ENCODE data around the gene RBBP5. TPM values are rescaled to one million over a fixed set of nuclear protein-coding genes. Genes with fewer than 3 reads are reported as not detected.

The RBBP5 gene
- total RNA-seq, 1 donor from 2014 or later: 20.6 TPM

DNA sequence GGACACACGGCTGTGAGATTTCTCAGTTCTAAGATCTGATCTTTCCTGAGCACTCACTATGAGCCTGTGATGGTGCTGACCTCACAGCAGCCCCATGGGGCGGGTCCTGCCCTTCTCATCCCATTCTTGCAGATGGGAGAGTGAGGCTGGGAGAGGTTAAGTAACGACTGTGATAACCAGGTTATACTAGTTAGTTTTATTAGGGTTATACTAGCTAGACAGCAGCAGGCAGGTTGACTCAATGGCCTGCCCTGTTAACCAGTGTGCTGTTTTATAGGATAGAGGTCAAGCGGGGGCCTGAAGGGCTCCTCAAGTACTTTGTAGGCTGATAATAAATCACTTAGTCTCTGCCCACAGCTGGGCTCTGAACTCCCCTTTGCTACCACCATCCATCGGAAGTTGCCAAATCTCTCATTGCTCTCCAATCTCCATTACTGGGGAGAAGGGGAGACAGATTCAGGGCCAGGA, 74.0 kb downstream of the RBBP5 start:
- TF ChIP-seq, protein P1, sequence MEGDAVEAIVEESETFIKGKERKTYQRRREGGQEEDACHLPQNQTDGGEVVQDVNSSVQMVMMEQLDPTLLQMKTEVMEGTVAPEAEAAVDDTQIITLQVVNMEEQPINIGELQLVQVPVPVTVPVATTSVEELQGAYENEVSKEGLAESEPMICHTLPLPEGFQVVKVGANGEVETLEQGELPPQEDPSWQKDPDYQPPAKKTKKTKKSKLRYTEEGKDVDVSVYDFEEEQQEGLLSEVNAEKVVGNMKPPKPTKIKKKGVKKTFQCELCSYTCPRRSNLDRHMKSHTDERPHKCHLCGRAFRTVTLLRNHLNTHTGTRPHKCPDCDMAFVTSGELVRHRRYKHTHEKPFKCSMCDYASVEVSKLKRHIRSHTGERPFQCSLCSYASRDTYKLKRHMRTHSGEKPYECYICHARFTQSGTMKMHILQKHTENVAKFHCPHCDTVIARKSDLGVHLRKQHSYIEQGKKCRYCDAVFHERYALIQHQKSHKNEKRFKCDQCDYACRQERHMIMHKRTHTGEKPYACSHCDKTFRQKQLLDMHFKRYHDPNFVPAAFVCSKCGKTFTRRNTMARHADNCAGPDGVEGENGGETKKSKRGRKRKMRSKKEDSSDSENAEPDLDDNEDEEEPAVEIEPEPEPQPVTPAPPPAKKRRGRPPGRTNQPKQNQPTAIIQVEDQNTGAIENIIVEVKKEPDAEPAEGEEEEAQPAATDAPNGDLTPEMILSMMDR (IDR thresholded peaks at IDR 0.05; ENCODE audit: partially characterized antibody, unreplicated experiment): no peak
- peaks cover 15% of the 10 kb centered on the region for H3K27me3 Mint-ChIP-seq (ENCODE audit: unreplicated experiment)

GRCh38 chr1:205046870-205047269, 74.9 kb downstream of the RBBP5 start:
- TF ChIP-seq, protein P1 (IDR thresholded peaks at IDR 0.05; ENCODE audit: partially characterized antibody, unreplicated experiment): no peak
- Mint-ChIP-seq H3K4me1 (ENCODE audit: low read depth, unreplicated experiment) (peaks cover 51% of the 10 kb centered on the region), H3K9me3 (ENCODE audit: unreplicated experiment) (peaks cover 6% of the 10 kb centered on the region), H3K27me3 (ENCODE audit: unreplicated experiment) (peaks cover 20% of the 10 kb centered on the region), H3K27ac (ENCODE audit: unreplicated experiment) (no peak overlapping the region), H3K36me3 (ENCODE audit: unreplicated experiment) (no peaks in the 10 kb centered on the region), H3K4me3 (ENCODE audit: unreplicated experiment) (peak overlapping the region; percentile 89)
- no peak for DNase-seq

More for the DNA sequence above, 74.0 kb downstream of the RBBP5 start:
- no peak overlapping the region for H3K27ac Mint-ChIP-seq (ENCODE audit: unreplicated experiment)
- no peak for DNase-seq
- H3K9me3 Mint-ChIP-seq (ENCODE audit: unreplicated experiment): peaks cover 6% of the 10 kb centered on the region
- H3K4me1 Mint-ChIP-seq (ENCODE audit: low read depth, unreplicated experiment): peaks cover 49% of the 10 kb centered on the region
- H3K4me3 Mint-ChIP-seq (ENCODE audit: unreplicated experiment): peak overlapping the region; percentile 11
- H3K36me3 Mint-ChIP-seq (ENCODE audit: unreplicated experiment): no peaks in the 10 kb centered on the region

DNA sequence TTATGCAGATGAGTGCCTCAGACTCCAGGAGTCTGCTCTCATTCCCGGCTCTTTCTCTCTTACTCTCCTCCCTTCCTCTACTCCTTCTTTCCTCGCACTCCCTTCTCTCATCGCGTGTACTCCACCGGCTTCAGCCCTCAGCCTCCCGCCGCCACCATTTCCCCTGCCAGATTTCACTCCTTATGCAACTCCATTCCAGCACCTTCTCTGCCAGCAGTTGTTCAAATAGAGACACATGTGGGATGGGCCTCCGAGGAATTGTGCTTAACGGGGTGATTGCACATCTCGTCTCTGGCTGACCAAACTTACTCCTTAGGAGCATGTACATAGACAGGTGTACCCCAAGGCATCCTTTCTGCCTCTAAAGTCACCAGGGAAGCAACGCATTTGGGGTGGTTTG, 76.6 kb downstream of the RBBP5 start:
- no peaks in the 10 kb centered on the region for H3K36me3 Mint-ChIP-seq (ENCODE audit: unreplicated experiment)
- no peak overlapping the region for H3K27ac Mint-ChIP-seq (ENCODE audit: unreplicated experiment)
- no peak for DNase-seq
- TF ChIP-seq, protein P1 (IDR thresholded peaks at IDR 0.05; ENCODE audit: partially characterized antibody, unreplicated experiment): no peak
- peak overlapping the region; percentile 89 for H3K4me3 Mint-ChIP-seq (ENCODE audit: unreplicated experiment)
- H3K4me1 Mint-ChIP-seq (ENCODE audit: low read depth, unreplicated experiment): peaks cover 55% of the 10 kb centered on the region
- H3K9me3 Mint-ChIP-seq (ENCODE audit: unreplicated experiment): peaks cover 7% of the 10 kb centered on the region
- H3K27me3 Mint-ChIP-seq (ENCODE audit: unreplicated experiment): peaks cover 29% of the 10 kb centered on the region

DNA sequence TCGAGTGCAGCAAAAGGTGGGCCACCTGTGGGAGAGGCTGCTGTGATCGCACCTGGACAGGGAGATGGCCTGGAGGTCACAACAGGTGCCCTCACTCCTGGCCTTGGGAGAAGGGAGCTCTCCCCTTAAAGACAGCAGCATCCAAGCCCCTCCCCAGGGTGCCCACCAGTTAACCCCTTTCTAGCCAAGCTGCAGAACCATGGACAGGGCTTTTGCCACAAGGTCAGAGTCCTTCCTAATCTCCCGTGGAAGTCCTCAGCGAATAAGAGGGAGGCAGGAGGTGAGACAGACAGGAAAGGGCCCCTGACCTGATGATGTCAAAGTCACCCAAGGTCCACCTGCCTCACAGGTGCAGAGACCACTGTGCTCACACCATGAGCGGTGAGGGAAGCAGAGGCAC, 77.0 kb downstream of the RBBP5 start:
- no peak overlapping the region for H3K27ac Mint-ChIP-seq (ENCODE audit: unreplicated experiment)
- peaks cover 7% of the 10 kb centered on the region for H3K9me3 Mint-ChIP-seq (ENCODE audit: unreplicated experiment)
- TF ChIP-seq, protein P1 (IDR thresholded peaks at IDR 0.05; ENCODE audit: partially characterized antibody, unreplicated experiment): no peak
- peak overlapping the region; percentile 89 for H3K4me3 Mint-ChIP-seq (ENCODE audit: unreplicated experiment)
- peaks cover 56% of the 10 kb centered on the region for H3K4me1 Mint-ChIP-seq (ENCODE audit: low read depth, unreplicated experiment)
- DNase-seq: no peak
- no peaks in the 10 kb centered on the region for H3K36me3 Mint-ChIP-seq (ENCODE audit: unreplicated experiment)
- peaks cover 27% of the 10 kb centered on the region for H3K27me3 Mint-ChIP-seq (ENCODE audit: unreplicated experiment)

DNA sequence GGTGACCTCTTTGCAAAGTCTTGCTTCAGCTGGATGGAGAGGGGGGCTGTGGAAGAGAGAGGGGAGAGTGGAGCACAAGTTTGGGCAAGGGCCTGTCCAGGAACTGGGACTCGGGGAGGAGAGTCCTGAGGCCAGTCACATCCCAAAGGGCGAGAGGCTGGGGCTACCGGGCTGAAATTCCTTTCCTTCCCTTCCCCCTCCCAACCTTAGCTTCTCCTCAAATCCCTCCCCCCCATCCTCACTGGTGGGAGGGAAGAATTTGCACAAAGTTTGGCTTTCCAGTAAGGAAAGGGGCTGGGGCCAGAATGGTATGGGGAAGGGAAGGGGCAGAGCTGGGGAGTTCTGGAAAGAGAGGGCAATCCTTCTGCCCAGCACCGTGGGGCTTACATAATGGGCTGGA, 77.9 kb downstream of the RBBP5 start:
- Mint-ChIP-seq H3K9me3 (ENCODE audit: unreplicated experiment) (peaks cover 4% of the 10 kb centered on the region), H3K4me3 (ENCODE audit: unreplicated experiment) (peak overlapping the region; percentile 89), H3K27me3 (ENCODE audit: unreplicated experiment) (peaks cover 26% of the 10 kb centered on the region), H3K36me3 (ENCODE audit: unreplicated experiment) (no peaks in the 10 kb centered on the region), H3K27ac (ENCODE audit: unreplicated experiment) (no peak overlapping the region), H3K4me1 (ENCODE audit: low read depth, unreplicated experiment) (peaks cover 54% of the 10 kb centered on the region)
- TF ChIP-seq, protein P1 (IDR thresholded peaks at IDR 0.05; ENCODE audit: partially characterized antibody, unreplicated experiment): no peak
- DNase-seq: no peak
